H1 (cell line): ENCODE measurements around the gene MBNL1. TPM values are rescaled to one million over a fixed set of nuclear protein-coding genes. Genes with fewer than 3 reads are reported as not detected.

Source experiments
- CREB1 ChIP-seq: IDR thresholded peaks from 2 replicates; pipeline ENCODE4 v1.6.1; 2012; ENCODE audit warnings: inconsistent platforms
- GTF2F1 ChIP-seq: IDR thresholded peaks from 2 replicates; pipeline ENCODE4 v1.6.1; 2012; ENCODE audit warnings: low read depth, low read length, improper control_type of control experiment, borderline replicate concordance
- SP2 ChIP-seq: IDR thresholded peaks from 2 replicates; pipeline ENCODE4 v1.6.1; 2012; ENCODE audit warnings: mild to moderate bottlenecking, low read length, inconsistent platforms
- TCF12 ChIP-seq: IDR thresholded peaks from 2 replicates; pipeline ENCODE4 v1.6.1; 2011; ENCODE audit warnings: low read depth, mild to moderate bottlenecking, low read length
- polyA plus RNA-seq, 7 experiments: library from polyadenylated mRNA; depleted of rRNA in 3 of 7; stranded (reverse) in 5 of 7; unstranded in 2 of 7; fragments of >200 nt in 5 of 7; fragments of 200-250 nt in 2 of 7; gene quantifications; 1 replicate in 5 of 7; 2 replicates in 1 of 7; 4 replicates in 1 of 7; pipeline versions ENCODE4 v1.2.1 to v1.2.3, GENCODE V29; 2011 to 2013; ENCODE audit warnings: missing spikeins in 2 of 7, mixed read lengths in 2 of 7
- total RNA-seq: library from RNA; stranded (reverse); fragmentation: NEBNext Ultra II Directional; extraction: Animal tissue kit (Norgen Biotek cat#: 25700); gene quantifications from 2 replicates; pipeline ENCODE4 v1.2.1, GENCODE V29; 2021
- TF ChIP-seq, protein P1 (sequence below): fragments of 300-600 bp; sonication (generic); IDR thresholded peaks from 2 replicates; pipeline ENCODE4 v1.7.1; 2012; ENCODE audit warnings: low read length, moderate library complexity, mild to moderate bottlenecking, inconsistent platforms; ENCODE audit not compliant: insufficient replicate concordance

Gene MBNL1
- total and polyA plus RNA-seq, 2 of the 8 experiments (the other 6 are each of a cell fraction or from before 2014, with no cell fraction given): 5.0 to 16.4 TPM

DNA sequence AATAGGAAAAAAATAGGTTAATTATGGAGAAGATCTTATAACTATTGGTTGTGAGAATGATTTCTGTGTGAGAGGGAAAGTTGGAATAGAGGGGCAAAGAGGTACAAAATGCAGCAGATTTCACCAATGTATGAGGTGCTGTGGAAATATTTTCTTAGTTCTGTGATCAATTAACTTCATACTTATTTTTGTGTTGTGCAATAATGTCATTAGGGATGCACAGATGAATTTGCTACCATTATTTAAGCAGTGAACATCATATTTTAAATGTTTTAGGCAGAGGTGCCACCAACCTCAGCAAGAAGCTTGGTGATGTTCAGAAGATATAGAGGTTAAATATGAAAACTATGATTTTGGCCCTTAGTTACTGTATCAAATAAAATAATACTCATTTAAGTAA, 21.6 kb downstream of the MBNL1 start (continued):
- TF ChIP-seq, protein P1, sequence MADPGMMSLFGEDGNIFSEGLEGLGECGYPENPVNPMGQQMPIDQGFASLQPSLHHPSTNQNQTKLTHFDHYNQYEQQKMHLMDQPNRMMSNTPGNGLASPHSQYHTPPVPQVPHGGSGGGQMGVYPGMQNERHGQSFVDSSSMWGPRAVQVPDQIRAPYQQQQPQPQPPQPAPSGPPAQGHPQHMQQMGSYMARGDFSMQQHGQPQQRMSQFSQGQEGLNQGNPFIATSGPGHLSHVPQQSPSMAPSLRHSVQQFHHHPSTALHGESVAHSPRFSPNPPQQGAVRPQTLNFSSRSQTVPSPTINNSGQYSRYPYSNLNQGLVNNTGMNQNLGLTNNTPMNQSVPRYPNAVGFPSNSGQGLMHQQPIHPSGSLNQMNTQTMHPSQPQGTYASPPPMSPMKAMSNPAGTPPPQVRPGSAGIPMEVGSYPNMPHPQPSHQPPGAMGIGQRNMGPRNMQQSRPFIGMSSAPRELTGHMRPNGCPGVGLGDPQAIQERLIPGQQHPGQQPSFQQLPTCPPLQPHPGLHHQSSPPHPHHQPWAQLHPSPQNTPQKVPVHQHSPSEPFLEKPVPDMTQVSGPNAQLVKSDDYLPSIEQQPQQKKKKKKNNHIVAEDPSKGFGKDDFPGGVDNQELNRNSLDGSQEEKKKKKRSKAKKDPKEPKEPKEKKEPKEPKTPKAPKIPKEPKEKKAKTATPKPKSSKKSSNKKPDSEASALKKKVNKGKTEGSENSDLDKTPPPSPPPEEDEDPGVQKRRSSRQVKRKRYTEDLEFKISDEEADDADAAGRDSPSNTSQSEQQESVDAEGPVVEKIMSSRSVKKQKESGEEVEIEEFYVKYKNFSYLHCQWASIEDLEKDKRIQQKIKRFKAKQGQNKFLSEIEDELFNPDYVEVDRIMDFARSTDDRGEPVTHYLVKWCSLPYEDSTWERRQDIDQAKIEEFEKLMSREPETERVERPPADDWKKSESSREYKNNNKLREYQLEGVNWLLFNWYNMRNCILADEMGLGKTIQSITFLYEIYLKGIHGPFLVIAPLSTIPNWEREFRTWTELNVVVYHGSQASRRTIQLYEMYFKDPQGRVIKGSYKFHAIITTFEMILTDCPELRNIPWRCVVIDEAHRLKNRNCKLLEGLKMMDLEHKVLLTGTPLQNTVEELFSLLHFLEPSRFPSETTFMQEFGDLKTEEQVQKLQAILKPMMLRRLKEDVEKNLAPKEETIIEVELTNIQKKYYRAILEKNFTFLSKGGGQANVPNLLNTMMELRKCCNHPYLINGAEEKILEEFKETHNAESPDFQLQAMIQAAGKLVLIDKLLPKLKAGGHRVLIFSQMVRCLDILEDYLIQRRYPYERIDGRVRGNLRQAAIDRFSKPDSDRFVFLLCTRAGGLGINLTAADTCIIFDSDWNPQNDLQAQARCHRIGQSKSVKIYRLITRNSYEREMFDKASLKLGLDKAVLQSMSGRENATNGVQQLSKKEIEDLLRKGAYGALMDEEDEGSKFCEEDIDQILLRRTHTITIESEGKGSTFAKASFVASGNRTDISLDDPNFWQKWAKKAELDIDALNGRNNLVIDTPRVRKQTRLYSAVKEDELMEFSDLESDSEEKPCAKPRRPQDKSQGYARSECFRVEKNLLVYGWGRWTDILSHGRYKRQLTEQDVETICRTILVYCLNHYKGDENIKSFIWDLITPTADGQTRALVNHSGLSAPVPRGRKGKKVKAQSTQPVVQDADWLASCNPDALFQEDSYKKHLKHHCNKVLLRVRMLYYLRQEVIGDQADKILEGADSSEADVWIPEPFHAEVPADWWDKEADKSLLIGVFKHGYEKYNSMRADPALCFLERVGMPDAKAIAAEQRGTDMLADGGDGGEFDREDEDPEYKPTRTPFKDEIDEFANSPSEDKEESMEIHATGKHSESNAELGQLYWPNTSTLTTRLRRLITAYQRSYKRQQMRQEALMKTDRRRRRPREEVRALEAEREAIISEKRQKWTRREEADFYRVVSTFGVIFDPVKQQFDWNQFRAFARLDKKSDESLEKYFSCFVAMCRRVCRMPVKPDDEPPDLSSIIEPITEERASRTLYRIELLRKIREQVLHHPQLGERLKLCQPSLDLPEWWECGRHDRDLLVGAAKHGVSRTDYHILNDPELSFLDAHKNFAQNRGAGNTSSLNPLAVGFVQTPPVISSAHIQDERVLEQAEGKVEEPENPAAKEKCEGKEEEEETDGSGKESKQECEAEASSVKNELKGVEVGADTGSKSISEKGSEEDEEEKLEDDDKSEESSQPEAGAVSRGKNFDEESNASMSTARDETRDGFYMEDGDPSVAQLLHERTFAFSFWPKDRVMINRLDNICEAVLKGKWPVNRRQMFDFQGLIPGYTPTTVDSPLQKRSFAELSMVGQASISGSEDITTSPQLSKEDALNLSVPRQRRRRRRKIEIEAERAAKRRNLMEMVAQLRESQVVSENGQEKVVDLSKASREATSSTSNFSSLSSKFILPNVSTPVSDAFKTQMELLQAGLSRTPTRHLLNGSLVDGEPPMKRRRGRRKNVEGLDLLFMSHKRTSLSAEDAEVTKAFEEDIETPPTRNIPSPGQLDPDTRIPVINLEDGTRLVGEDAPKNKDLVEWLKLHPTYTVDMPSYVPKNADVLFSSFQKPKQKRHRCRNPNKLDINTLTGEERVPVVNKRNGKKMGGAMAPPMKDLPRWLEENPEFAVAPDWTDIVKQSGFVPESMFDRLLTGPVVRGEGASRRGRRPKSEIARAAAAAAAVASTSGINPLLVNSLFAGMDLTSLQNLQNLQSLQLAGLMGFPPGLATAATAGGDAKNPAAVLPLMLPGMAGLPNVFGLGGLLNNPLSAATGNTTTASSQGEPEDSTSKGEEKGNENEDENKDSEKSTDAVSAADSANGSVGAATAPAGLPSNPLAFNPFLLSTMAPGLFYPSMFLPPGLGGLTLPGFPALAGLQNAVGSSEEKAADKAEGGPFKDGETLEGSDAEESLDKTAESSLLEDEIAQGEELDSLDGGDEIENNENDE: no peak
- TF ChIP-seq SP2 (no peak), GTF2F1 (no peak), CREB1 (no peak), TCF12 (no peak)
